Measurements from ENCODE around the gene AUTS2.

- TF ChIP-seq, protein P1, sequence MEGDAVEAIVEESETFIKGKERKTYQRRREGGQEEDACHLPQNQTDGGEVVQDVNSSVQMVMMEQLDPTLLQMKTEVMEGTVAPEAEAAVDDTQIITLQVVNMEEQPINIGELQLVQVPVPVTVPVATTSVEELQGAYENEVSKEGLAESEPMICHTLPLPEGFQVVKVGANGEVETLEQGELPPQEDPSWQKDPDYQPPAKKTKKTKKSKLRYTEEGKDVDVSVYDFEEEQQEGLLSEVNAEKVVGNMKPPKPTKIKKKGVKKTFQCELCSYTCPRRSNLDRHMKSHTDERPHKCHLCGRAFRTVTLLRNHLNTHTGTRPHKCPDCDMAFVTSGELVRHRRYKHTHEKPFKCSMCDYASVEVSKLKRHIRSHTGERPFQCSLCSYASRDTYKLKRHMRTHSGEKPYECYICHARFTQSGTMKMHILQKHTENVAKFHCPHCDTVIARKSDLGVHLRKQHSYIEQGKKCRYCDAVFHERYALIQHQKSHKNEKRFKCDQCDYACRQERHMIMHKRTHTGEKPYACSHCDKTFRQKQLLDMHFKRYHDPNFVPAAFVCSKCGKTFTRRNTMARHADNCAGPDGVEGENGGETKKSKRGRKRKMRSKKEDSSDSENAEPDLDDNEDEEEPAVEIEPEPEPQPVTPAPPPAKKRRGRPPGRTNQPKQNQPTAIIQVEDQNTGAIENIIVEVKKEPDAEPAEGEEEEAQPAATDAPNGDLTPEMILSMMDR (optimal IDR thresholded peaks at IDR 0.05 in 1 of 3, IDR thresholded peaks at IDR 0.05 in 1 of 3, conservative IDR thresholded peaks at IDR 0.05 in 1 of 3; ENCODE audit: extremely low read depth in 1 of 3, insufficient read depth in 2 of 3, low read length in 3 of 3) = no peak
- TF ChIP-seq EZH2 (IDR thresholded peaks at IDR 0.05; ENCODE audit: low read length) = no peak
These were observed 1231.8 kb downstream of the AUTS2 start for GRCh38 chr7:70830060-70830395.
